SK-MEL-5 (cell line): Measurements from ENCODE around the gene CEPT1. TPM values are rescaled to one million over a fixed set of nuclear protein-coding genes. Genes with fewer than 3 reads are reported as not detected.

Source experiments
- DNase-seq: peaks from one replicate; pipeline ENCODE4 v3.0.0-alpha.2; 2016; ENCODE audit warnings: low read depth, low spot score
- in situ Hi-C: cut with HindIII; loops from 2 replicates; pipeline ENCODE4 v1.10.0; 2016; ENCODE audit warnings: low sequenced_read_pairs, high pct_unique_total_duplicates, low pct_unique_long_range_greater_than_20kb
- total RNA-seq: library from RNA; depleted of rRNA; stranded (reverse); fragments of >200 nt; shearing (Covaris generic); gene quantifications from 2 replicates; pipeline ENCODE4 v1.2.3, GENCODE V29; 2014

The CEPT1 gene
- total RNA-seq, 1 experiment from 2014 or later: 29.1 TPM

DNA sequence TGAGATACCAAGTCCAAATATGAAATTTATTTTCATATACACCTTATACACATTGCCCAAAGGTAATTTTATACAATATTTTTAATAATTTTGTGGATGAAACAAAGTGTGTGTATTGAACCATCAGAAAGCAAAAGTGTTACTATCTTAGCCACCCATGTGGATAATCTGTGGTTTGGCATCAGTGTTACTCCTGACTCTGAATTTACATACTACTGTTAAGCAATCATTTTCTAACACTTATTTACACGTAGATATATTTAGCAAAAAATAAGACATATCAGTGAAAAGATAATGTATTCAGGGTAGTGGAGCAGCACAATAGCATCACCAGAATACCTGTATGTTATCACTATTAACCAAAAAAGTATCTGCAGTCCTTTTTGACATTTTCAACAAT lies 36.7 kb downstream of the CEPT1 start:
- in situ Hi-C loops: no loop called here
- no peak for DNase-seq

DNA sequence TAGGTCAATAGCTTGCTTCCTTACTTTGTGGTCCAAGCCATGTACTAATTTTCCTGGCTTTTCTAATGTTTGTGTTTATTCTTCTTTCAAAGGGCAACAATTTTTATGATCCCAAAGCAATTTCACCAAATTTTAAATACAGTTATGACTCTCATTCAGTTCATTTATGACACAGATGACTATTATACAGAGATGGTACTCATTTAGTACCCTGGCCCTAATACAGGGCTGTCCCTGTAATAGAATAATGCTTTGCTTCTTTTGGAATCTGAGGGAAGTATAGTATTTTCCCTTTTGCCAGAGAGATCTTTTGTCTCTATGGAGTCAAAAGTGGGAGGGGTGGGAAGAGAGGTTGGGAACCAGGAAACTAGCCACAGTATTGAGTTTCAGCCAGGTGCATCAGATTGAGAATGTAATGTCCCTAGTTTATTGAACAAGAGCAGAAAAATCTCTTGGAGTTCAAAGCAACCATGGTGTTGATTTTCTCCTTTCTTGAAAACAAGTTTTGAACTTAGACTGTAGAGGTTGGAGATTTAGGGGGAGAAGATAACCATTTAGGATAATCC lies 40.0 kb downstream of the CEPT1 start:
- in situ Hi-C loops: no loop called here
- DNase-seq: no peak

DNA sequence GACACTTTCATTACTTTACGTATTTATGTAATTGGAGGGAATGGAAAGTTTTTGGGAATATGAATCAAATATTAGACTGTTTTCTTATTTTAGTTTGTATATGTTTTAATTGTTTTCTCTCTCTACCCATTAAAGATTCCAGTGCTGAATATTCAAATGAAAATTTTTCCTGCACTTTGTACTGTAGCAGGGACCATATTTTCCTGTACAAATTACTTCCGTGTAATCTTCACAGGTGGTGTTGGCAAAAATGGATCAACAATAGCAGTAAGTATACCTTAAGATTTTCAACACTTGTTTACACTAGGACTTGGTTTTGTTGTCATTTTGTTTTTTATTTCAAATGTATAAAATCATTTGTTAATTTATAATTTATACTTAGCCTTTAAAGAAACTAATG lies 42.0 kb downstream of the CEPT1 start:
- in situ Hi-C loops: no loop called here
- DNase-seq: no peak

DNA sequence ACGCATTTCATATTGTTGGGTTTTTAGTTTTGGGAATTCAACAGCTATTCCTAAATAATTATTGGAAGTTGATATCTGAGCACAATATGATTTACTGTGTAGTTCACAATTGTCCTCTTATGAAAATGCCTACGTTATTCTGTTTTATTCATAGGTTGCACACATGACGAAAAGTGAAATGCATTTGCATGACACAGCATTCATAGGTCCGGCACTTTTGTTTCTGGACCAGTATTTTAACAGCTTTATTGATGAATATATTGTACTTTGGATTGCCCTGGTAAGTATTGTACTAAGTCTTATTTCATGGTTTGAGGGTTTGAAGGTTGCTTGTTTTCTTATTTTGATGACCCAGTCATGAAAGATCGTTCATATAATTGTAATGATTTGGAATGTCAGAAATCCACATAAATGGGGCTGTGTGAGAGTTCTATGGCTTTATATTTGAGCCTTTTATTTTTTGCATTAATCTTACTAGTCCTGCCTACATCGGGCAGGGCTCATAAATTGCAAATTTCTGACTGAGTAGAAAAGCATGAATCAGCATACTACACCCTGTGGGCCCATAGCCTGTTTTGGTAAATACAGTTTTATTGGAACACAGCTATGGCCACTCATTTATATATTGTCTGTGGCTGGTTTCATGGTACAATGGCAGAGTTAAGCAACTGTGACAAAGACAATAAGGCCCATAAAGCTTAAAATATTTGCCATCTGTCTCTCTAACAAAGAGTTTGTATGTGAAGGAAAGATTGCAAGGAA lies 43.5 kb downstream of the CEPT1 start:
- DNase-seq: no peak

DNA sequence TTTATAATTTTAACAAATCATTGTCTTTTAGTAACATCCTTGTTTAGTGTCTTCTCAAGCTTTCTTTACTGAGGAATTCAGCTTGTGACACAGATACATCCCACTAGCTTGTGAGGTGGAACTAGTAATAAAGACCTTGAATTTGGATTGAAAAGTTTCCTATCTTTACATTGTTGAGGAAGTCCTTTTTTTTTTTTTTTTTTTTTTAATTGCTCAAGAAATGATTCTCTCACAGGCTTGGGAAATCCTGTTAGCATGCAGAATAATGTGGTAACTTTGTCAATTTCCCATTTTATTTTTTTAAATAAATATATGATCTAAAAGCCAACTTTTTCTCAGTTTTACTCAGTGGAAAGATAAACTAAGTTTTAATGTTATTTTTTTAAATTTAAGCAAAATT lies 44.6 kb downstream of the CEPT1 start:
- in situ Hi-C loops: no loop called here
- DNase-seq: no peak

More for the DNA sequence above, 43.5 kb downstream of the CEPT1 start:
- in situ Hi-C loops: no loop called here

DNA sequence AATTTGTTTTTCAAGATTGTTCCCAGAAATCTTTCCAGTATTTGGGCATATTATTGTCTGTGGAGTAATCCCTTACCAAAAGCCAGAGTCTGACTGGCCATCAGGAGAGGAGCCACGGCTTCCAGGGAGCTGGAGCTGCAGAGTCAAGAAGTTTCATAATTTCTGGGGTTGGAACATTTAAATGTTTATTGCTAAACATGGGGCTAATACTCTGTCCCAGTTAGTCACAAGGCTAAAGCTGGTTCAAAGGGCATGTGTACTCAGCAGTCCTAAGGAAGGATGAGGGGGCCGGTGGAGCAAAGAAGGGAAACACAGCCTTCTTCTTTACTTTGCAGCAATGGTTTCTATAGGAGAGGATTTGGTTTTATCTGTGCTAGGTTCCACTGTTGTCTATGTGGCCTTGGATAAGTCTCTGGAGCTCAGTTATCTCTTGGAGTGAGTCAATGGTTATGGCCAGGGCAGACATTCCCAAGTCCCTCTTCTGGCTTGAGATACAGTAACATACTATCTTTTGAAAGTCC lies 51.0 kb downstream of the CEPT1 start:
- in situ Hi-C loops: no loop called here
- DNase-seq: no peak

DNA sequence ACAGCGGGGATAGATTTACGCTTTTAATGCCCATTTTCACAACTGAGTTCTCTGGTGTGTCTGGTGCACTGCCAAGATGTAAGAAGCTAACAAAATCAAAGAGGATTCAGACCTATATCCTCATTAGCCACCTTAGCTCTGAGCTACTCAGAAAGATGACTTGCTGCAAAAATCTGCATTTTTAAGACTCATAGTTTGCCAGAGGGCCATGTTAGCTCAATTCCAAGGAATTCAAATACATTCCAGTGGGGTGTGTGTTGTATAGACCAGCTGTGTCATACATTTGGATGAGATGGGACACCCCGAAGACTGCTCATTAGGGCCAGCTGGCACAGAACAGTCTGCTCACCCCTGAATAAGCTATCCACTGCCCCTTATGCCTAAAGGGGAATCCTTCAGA lies 51.5 kb downstream of the CEPT1 start:
- in situ Hi-C loops: no loop called here
- DNase-seq: no peak

DNA sequence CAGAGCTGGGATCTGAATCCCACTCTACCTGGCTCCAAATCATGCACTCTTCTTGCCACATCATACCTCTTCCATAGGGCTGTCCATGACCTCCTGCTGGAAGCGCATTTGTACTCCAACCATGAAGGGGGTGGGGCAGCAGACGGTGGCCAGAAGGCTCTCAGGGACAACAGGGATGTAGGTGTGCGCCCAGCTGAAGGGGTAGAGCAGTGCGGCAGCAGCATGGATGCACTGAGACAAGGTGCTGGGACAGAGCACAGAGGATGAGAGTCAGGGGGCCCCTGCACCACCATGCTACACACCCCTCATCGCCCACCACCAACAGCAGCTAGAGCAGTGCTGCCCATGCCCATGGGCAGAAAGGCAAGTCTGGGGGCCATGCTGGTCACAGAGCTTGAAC lies 52.1 kb downstream of the CEPT1 start:
- in situ Hi-C loops: no loop called here
- DNase-seq: no peak

DNA sequence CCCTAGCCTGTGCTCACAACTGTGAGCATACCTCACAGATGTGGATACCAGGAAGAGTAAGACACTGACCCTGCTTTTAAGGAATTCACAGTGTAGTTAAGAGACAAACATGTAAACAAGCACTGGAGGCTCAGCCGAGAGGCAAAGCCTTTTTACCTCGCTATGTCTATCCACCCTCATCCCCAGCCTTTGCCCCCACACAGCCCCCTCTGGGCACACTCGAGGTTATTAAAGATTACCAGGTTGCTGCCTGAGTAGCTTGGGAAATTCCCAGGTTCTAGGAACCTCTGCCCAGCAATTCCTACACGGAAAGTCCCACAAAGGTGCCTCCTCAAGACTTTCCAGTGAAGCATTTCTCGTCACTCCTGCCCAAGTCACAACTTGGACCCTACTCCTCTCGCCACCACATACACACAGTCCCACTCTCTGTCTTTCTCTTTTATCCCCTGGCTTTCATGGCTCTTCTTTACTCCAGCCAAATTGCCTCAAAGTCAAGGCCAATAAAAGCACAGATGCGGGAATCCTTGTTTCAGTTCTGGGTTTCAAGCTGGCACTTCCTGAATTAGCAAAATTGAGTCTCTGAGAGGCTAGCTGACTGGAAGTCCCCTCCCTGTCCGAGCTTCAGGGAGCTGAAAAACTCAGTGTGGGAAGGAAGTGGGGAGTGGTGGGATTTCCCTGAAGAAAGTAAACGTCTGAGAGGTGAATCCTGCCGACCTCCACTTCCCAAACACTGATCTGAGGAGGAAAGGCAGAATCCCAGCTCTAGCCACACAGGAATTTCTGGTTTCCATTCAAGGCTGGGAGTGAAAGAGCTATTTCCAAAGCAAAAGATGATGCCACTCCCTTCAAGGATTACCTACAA lies 52.9 kb downstream of the CEPT1 start:
- in situ Hi-C loops: no loop called here
- DNase-seq: no peak

DNA sequence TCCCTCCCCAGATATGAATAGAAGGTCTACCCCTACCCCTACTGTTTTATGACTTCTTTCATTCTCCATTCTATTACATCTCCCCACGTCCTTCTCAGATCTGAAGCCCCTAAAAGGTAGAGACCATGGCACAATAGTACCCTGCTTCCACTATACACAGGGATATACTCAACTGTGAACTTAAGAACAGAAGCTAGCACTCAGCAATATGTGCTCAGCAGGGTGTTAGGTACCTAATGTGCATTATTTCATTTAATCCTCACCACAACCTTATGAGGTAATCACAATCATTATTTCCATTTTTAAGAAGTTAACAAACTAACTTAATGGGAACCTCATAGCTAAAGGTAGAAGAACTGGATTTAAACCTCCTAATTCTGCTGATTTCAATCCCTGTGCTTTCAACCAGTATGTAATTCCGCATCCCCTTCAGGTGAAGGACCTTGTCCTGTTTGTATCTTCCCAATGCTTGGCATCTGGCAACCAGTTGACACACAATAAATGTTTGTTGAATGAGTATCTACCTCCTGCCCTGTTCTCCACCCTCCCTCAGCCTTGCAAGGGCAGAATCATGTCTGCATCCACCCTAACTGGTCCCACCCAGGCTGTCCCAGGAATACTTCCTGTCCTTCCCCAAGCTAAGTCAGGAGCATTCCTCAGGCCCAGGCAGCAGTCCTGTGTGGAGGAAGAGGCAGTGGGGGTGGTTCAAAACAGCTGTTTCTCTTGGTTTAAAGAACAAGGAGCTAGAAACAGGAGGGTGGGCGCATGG lies 53.9 kb downstream of the CEPT1 start:
- no peak for DNase-seq
- in situ Hi-C loops: no loop called here

DNA sequence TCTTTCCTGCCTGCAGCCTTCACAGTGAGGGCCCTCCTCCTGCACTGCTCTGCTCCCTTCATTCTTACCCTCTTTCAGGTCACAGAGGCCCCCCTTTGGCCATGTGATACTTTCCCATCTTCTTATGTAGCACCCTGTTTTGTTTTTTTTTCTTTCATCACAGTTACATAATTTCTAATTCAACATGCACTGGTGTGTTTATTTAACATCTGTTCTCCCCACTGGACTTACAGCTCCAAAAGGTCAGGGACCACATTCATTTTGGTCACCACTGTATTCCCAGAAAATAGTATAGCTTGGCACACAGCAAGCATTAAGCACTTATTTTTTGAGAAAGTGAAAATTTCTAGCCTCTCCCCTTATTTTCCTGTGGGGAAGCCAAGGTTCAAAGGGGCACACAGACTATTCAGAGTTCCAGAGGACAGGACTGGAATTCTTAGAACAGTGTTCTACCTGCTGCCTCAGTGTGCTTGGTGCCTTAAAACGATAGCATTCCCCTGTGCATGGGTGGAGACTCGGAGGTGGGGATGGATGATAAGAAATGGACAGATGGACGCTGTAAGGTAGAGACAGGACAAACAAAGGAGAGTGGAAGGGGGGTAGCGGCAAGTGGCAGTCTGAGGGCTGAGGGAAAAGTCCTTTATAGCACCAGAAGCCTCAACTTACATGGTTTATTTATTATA lies 55.1 kb downstream of the CEPT1 start:
- in situ Hi-C loops: no loop called here

DNA sequence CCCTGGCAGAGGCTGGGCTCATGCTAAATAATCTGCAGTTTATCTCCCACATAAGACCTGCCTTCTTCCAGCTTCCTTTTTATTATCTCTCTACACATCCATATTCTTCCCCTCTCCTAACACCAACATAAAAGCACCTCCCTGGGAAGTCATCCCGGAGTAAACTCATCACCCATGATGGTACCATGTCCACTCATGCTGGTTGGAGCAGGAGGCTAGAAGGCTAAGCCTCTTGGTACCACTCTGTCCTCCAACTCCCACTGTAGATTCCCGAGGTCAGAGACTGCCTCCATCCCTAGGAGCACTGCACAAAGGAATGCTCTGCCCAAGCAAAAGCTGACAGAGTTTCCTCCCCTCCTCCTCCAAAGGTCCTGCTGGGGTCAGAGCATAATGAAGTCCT lies 56.2 kb downstream of the CEPT1 start:
- in situ Hi-C loops: no loop called here
- no peak for DNase-seq

More for the DNA sequence above, 55.1 kb downstream of the CEPT1 start:
- DNase-seq: no peak

DNA sequence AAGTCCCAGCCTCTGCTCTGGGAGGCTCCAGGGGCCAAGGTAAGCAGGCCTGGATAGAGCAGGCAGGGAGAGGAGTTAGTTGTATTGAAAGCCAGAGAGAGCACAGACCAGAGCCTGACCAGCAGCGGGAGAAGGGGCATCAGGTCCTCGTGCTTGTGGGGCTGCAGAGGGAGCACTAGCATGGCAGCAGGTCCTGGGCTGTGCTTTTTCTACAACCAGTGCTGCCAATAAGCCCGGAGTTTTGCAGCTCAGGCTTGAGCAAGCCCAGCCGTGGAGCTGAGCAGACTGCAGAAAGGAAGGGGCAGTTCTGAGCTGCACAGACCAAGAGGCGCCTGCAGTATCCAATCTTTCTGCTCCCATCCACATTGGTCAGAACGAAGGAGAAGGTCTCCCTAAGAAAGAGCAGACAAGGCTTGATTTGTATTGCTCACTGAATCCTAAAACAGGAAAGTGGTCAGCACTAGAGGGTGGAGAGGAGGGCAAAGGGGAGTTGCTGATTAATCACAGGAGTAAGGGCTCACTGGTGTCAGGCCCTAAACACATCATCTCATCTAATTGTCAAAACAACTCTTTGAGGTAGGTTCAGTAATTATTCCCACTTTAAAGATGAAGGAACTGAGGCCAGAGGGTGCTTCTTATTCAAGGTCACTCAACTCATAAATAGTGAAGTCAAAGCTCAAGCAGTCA lies 57.7 kb downstream of the CEPT1 start:
- in situ Hi-C loops: no loop called here
- no peak for DNase-seq

DNA sequence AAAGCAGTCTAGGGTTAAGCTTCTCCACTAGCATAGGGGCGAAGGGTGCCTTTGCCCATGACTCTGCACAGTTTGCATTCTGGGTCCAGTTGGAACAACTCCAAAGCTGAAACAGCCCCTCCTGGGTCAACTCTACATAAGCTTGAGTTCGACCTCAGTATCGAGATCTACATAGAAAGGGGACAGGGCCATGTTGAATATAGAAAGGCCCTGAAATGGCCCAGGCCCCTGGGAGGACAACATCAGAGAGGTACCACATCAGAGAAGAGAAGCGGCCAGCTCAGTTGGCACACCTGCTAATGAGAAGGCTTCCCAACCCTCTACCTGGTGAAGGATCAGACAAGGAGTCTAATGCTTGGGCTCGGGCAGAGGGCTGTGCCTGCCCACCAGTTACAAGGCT lies 58.8 kb downstream of the CEPT1 start:
- DNase-seq: no peak
- in situ Hi-C loops: no loop called here

DNA sequence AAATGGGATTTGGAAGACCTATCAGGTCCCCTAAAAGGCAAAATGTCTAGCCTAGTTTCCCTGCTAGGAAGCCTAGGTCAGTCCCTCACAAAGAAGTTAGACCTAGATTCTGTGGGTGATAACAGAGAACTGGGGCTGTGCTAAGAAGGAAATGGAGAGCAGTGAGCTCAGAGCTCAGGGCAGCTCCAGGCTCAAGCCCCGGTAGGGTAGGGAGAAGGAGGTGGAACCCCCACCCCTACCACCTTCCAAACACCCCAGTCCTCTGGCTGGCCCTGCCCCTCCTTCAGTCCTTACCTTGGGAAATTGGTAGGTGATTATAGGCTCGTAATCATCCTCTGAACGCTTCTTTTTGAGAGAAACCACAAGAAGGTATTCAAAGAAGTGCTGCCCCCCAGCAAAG lies 59.3 kb downstream of the CEPT1 start:
- in situ Hi-C loops: no loop called here
- DNase-seq: no peak

DNA sequence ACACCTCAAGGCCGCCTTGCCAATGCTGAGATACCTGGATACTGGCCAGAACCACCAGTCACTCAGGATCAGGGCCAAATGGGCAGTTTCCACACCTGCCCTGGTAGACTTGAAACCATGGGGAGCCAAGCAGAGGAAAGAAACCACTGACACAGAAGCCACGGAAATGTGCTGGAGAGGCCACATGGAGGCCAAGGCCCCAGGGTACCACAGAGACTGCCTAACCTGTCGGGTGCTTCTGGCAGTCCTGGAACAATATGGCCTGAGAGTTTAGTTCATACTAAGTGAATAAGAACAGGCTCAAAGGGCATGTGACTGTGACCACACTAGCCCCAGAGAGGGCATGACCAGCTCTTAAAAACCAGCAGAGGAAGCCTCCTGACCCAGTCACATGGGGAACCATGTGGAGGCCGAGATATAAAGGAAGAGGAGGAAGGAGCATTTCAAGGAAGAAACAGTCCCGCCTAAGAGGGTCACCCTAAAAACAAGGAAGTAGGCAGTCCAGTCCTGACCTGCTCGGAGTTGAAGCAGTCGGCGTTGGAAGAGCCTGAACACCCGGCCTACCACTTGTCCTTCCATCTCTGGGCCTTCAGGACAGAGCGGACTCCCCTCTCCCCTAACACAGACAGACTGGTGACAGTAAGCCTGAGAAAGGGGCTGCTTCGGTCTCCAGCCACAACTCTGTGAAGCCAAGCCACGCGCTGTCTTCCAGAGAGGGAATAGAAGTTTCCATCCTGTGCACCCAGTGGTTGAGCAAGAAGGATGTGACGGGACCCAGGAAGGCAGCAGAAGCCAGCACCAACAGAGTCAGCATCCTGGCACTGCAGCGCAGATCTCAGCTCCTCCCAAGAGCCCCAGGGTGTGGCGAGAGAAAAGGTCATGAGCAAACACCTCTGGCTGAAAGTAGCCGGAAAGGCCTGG lies 60.1 kb downstream of the CEPT1 start, which contains the start of gene DENND2D:
TSS of gene DENND2D (minus strand) at position 766 of the 921 bp plus-strand sequence. CDS start at position 579, 187 bp downstream.
- DNase-seq: peak; percentile 52
- in situ Hi-C loops: no loop called here
